Measurements from ENCODE around the gene KRTAP10-3. TPM values are rescaled to one million over a fixed set of nuclear protein-coding genes. Genes with fewer than 3 reads are reported as not detected.

KRTAP10-3 gene
- total and polyA plus RNA-seq, 2 donors (not counting 1 experiment from before 2014, with no cell fraction given), result not detected

GRCh38 chr21:44590311-44590721 lies 31.7 kb upstream of the KRTAP10-3 start:
- Histone ChIP-seq H3K27ac (ENCODE audit: insufficient read depth, low read length) (no peak overlapping the region), H3K9me3 (ENCODE audit: control insufficient read depth, insufficient read depth, low read depth, low read length) (no peaks in the 10 kb centered on the region), H3K27me3 (ENCODE audit: control insufficient read depth, insufficient read depth, low read length) (peaks cover 4% of the 10 kb centered on the region), H4K20me1 (ENCODE audit: control insufficient read depth, extremely low read depth, insufficient read depth, low read length) (no peaks in the 10 kb centered on the region), H3K36me3 (ENCODE audit: control insufficient read depth, insufficient read depth, low read length) (no peaks in the 10 kb centered on the region), H3K4me1 (ENCODE audit: control insufficient read depth, extremely low read depth, insufficient read depth, low read length) (no peaks in the 10 kb centered on the region), H3K4me2 (ENCODE audit: extremely low read depth, insufficient read depth, low read length) (no peak overlapping the region), H3K4me3 (replicated peaks in 1 of 4; ENCODE audit: control extremely low read depth in 1 of 4, insufficient read depth in 1 of 4, low read depth in 3 of 4, low read length in 4 of 4) (no peak overlapping the region), H3K9ac (ENCODE audit: insufficient read depth, low read length) (no peak overlapping the region), H3K79me2 (ENCODE audit: control insufficient read depth, insufficient read depth, low read length) (no peaks in the 10 kb centered on the region), H2AFZ (ENCODE audit: low read length) (no peak overlapping the region)
- no peak for TF ChIP-seq EZH2 (IDR thresholded peaks at IDR 0.05; ENCODE audit: low read length, missing control alignments)
- TF ChIP-seq, protein P1, sequence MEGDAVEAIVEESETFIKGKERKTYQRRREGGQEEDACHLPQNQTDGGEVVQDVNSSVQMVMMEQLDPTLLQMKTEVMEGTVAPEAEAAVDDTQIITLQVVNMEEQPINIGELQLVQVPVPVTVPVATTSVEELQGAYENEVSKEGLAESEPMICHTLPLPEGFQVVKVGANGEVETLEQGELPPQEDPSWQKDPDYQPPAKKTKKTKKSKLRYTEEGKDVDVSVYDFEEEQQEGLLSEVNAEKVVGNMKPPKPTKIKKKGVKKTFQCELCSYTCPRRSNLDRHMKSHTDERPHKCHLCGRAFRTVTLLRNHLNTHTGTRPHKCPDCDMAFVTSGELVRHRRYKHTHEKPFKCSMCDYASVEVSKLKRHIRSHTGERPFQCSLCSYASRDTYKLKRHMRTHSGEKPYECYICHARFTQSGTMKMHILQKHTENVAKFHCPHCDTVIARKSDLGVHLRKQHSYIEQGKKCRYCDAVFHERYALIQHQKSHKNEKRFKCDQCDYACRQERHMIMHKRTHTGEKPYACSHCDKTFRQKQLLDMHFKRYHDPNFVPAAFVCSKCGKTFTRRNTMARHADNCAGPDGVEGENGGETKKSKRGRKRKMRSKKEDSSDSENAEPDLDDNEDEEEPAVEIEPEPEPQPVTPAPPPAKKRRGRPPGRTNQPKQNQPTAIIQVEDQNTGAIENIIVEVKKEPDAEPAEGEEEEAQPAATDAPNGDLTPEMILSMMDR (conservative IDR thresholded peaks at IDR 0.05 in 1 of 2, IDR thresholded peaks at IDR 0.05 in 1 of 2; ENCODE audit: low read depth in 1 of 2, low read length in 2 of 2), result no peak
- no peak for DNase-seq (ENCODE audit: low read depth in 2 of 2)

DNA sequence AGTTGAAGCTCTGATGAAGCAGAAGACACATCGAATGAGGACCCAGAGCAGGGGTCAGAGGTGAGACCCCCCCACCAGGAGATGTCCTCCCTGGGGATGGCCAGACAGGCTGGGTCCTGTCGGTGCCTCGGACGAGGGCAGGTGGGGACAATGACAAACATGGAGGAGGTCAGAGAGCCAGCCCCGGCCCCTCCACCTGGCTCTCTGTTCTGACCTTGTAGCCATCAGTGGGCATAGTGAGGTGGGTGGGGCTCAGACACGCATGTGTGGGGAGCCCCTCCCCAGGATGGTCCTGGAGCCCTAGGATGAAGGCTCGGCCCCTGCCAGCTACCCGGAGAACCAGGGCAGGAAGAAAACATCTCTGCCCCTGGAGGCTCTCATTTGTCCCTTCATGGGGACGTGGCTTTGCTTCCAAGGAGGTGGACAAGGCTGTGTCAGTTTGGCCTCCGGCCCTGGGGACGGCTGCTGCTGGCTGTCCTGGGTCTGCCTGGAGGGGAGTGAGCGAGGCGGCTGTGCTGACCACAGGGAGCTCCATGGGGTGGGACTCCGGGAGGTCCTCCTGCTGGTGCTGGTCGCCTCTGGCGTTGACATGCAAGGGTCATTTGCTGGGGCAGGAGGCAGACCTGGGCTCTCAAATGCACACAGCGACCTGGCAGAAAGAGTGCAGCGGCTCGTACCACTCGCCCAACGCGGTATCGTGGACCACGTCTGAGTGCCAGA lies 31.2 kb upstream of the KRTAP10-3 start:
- Histone ChIP-seq H3K36me3 (ENCODE audit: control insufficient read depth, insufficient read depth, low read length) (no peaks in the 10 kb centered on the region), H3K27me3 (ENCODE audit: control insufficient read depth, insufficient read depth, low read length) (peaks cover 4% of the 10 kb centered on the region), H3K4me1 (ENCODE audit: control insufficient read depth, extremely low read depth, insufficient read depth, low read length) (no peaks in the 10 kb centered on the region), H3K9ac (ENCODE audit: insufficient read depth, low read length) (no peak overlapping the region), H4K20me1 (ENCODE audit: control insufficient read depth, extremely low read depth, insufficient read depth, low read length) (no peaks in the 10 kb centered on the region), H2AFZ (ENCODE audit: low read length) (no peak overlapping the region), H3K4me3 (replicated peaks in 1 of 4; ENCODE audit: control extremely low read depth in 1 of 4, insufficient read depth in 1 of 4, low read depth in 3 of 4, low read length in 4 of 4) (no peak overlapping the region), H3K9me3 (ENCODE audit: control insufficient read depth, insufficient read depth, low read depth, low read length) (no peaks in the 10 kb centered on the region), H3K4me2 (ENCODE audit: extremely low read depth, insufficient read depth, low read length) (no peak overlapping the region), H3K79me2 (ENCODE audit: control insufficient read depth, insufficient read depth, low read length) (no peaks in the 10 kb centered on the region), H3K27ac (ENCODE audit: insufficient read depth, low read length) (no peak overlapping the region)
- TF ChIP-seq EZH2 (IDR thresholded peaks at IDR 0.05; ENCODE audit: low read length, missing control alignments), result no peak
- TF ChIP-seq, protein P1 (conservative IDR thresholded peaks at IDR 0.05 in 1 of 2, IDR thresholded peaks at IDR 0.05 in 1 of 2; ENCODE audit: low read depth in 1 of 2, low read length in 2 of 2), result no peak
- DNase-seq (ENCODE audit: low read depth in 2 of 2), result no peak

- Histone ChIP-seq H3K79me2 (ENCODE audit: control insufficient read depth, insufficient read depth, low read length) (no peaks in the 10 kb centered on the region), H3K9me3 (ENCODE audit: control insufficient read depth, insufficient read depth, low read depth, low read length) (no peaks in the 10 kb centered on the region), H3K4me3 (replicated peaks in 1 of 4; ENCODE audit: control extremely low read depth in 1 of 4, insufficient read depth in 1 of 4, low read depth in 3 of 4, low read length in 4 of 4) (no peak overlapping the region), H3K9ac (ENCODE audit: insufficient read depth, low read length) (no peak overlapping the region), H3K27ac (ENCODE audit: insufficient read depth, low read length) (no peak overlapping the region), H3K4me2 (ENCODE audit: extremely low read depth, insufficient read depth, low read length) (no peak overlapping the region), H4K20me1 (ENCODE audit: control insufficient read depth, extremely low read depth, insufficient read depth, low read length) (no peaks in the 10 kb centered on the region), H3K4me1 (ENCODE audit: control insufficient read depth, extremely low read depth, insufficient read depth, low read length) (no peaks in the 10 kb centered on the region), H2AFZ (ENCODE audit: low read length) (no peak overlapping the region), H3K36me3 (ENCODE audit: control insufficient read depth, insufficient read depth, low read length) (no peaks in the 10 kb centered on the region), H3K27me3 (ENCODE audit: control insufficient read depth, insufficient read depth, low read length) (peaks cover 4% of the 10 kb centered on the region)
- TF ChIP-seq, protein P1 (conservative IDR thresholded peaks at IDR 0.05 in 1 of 2, IDR thresholded peaks at IDR 0.05 in 1 of 2; ENCODE audit: low read depth in 1 of 2, low read length in 2 of 2), result no peak
- no peak for TF ChIP-seq EZH2 (IDR thresholded peaks at IDR 0.05; ENCODE audit: low read length, missing control alignments)
- DNase-seq (ENCODE audit: low read depth in 2 of 2), result no peak
These were observed 30.5 kb upstream of the KRTAP10-3 start for GRCh38 chr21:44589094-44589493.
